ENCODE results near the gene STX5. TPM values are rescaled to one million over a fixed set of nuclear protein-coding genes. Genes with fewer than 3 reads are reported as not detected.

STX5 gene
- polyA plus RNA-seq, 2 of the 4 experiments (the other 2 are of a cell fraction) = 19.5 to 32.3 TPM

- TF ChIP-seq TFCP2L1 (CRISPR knock-in tag; IDR thresholded peaks at IDR 0.05) (no peak), CHD2 (IDR thresholded peaks at IDR 0.05; ENCODE audit: low read length, partially characterized antibody) (no peak), MYC (IDR thresholded peaks at IDR 0.05; ENCODE audit: borderline replicate concordance, low read length) (no peak), JUN (IDR thresholded peaks at IDR 0.05) (peak; percentile 16 to 81; a peak in 2 of 5 replicates), CBX2 (IDR thresholded peaks at IDR 0.05; ENCODE audit: borderline replicate concordance, low read depth) (no peak), PHF8 (IDR thresholded peaks at IDR 0.05; ENCODE audit: borderline replicate concordance, low read depth) (peak; percentile 65), USF2 (IDR thresholded peaks at IDR 0.05) (peak; percentile 81), FOXS1 (CRISPR knock-in tag; IDR thresholded peaks at IDR 0.05) (no peak), EHF (CRISPR knock-in tag; IDR thresholded peaks at IDR 0.05) (no peak), ZC3H11A (IDR thresholded peaks at IDR 0.05) (no peak), ATOH8 (CRISPR knock-in tag; IDR thresholded peaks at IDR 0.05; ENCODE audit: low read depth) (no peak), EHMT2 (IDR thresholded peaks at IDR 0.05; ENCODE audit: low read depth) (no peak), POLR2A (IDR thresholded peaks at IDR 0.05; ENCODE audit: low read length) (peak; percentile 37), RFX5 (IDR thresholded peaks at IDR 0.05) (no peak), ESRRA (IDR thresholded peaks at IDR 0.05; ENCODE audit: borderline replicate concordance, low read length) (no peak), HOXB5 (CRISPR knock-in tag; IDR thresholded peaks at IDR 0.05) (no peak), ZFP36 (IDR thresholded peaks at IDR 0.05; ENCODE audit: borderline replicate concordance, partially characterized antibody) (no peak)
- TF ChIP-seq, protein P1, sequence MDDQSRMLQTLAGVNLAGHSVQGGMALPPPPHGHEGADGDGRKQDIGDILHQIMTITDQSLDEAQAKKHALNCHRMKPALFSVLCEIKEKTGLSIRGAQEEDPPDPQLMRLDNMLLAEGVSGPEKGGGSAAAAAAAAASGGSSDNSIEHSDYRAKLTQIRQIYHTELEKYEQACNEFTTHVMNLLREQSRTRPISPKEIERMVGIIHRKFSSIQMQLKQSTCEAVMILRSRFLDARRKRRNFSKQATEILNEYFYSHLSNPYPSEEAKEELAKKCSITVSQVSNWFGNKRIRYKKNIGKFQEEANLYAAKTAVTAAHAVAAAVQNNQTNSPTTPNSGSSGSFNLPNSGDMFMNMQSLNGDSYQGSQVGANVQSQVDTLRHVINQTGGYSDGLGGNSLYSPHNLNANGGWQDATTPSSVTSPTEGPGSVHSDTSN (IDR thresholded peaks at IDR 0.05) = peak; percentile 99
These were observed at the start of gene STX5 (continued) for GRCh38 chr11:62831520-62832335.

- FAIRE-seq = no peak
- Histone ChIP-seq H3K4me3 (peak within 1 kb of the TSS; percentile 89), H3K9me3 (no peaks in the 10 kb centered on the region), H3K4me1 (peaks cover 47% of the 10 kb centered on the region), H3K4me2 (peak within 1 kb of the TSS; percentile 95), H3K27ac (peak within 1 kb of the TSS; percentile 97 to 100)
- CTCF ChIA-PET = interaction anchor here (0.6 to 6.1 kb wide), 10 partner anchors 8 to 802 kb away, joined by 3 to 42 read pairs (median 4); no protein-coding TSS in a partner anchor
- DNase-seq (ENCODE audit: low read depth in 1 of 2, low spot score in 1 of 2) = peak; percentile 86 to 88
- POLR2A ChIA-PET = interaction anchor here (0.5 to 3.2 kb wide), 17 partner anchors 9 to 791 kb away, joined by 3 to 48 read pairs (median 6); partner anchors contain the start of genes HNRNPUL2, POLR2G, STX5 and TEX54
- 3% methylated on average over 38 of the region's 69 CpGs for WGBS (ENCODE audit: missing lambda C conversion rate)
- ATAC-seq = peak; percentile 85 to 94
- TF ChIP-seq SMC3 (IDR thresholded peaks at IDR 0.05) (peak; percentile 12; the same call in 1 of the 3 replicates), TFCP2L1 (CRISPR knock-in tag; IDR thresholded peaks at IDR 0.05) (0 out of 2 replicates have a peak, but pooled peaks have one; percentile 13), GATA3 (IDR thresholded peaks at IDR 0.05; ENCODE audit: borderline replicate concordance) (no peak), CBX8 (IDR thresholded peaks at IDR 0.05) (no peak), NR3C1 (IDR thresholded peaks at IDR 0.05) (no peak), USF2 (IDR thresholded peaks at IDR 0.05) (no peak), KDM1A (IDR thresholded peaks at IDR 0.05; ENCODE audit: low read depth) (no peak), JUNB (IDR thresholded peaks at IDR 0.05) (no peak), ZNF302 (CRISPR knock-in tag; IDR thresholded peaks at IDR 0.05) (no peak), FOSB (CRISPR knock-in tag; IDR thresholded peaks at IDR 0.05) (no peak), ESRRA (IDR thresholded peaks at IDR 0.05; ENCODE audit: borderline replicate concordance, low read length) (no peak), POLR2AphosphoS2 (conservative IDR thresholded peaks at IDR 0.05; ENCODE audit: low read length) (no peak)
- TF ChIP-seq, protein P2, sequence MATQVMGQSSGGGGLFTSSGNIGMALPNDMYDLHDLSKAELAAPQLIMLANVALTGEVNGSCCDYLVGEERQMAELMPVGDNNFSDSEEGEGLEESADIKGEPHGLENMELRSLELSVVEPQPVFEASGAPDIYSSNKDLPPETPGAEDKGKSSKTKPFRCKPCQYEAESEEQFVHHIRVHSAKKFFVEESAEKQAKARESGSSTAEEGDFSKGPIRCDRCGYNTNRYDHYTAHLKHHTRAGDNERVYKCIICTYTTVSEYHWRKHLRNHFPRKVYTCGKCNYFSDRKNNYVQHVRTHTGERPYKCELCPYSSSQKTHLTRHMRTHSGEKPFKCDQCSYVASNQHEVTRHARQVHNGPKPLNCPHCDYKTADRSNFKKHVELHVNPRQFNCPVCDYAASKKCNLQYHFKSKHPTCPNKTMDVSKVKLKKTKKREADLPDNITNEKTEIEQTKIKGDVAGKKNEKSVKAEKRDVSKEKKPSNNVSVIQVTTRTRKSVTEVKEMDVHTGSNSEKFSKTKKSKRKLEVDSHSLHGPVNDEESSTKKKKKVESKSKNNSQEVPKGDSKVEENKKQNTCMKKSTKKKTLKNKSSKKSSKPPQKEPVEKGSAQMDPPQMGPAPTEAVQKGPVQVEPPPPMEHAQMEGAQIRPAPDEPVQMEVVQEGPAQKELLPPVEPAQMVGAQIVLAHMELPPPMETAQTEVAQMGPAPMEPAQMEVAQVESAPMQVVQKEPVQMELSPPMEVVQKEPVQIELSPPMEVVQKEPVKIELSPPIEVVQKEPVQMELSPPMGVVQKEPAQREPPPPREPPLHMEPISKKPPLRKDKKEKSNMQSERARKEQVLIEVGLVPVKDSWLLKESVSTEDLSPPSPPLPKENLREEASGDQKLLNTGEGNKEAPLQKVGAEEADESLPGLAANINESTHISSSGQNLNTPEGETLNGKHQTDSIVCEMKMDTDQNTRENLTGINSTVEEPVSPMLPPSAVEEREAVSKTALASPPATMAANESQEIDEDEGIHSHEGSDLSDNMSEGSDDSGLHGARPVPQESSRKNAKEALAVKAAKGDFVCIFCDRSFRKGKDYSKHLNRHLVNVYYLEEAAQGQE (IDR thresholded peaks at IDR 0.05) = no peak; the same call in none of the 2 replicates
- TF ChIP-seq, protein P3, sequence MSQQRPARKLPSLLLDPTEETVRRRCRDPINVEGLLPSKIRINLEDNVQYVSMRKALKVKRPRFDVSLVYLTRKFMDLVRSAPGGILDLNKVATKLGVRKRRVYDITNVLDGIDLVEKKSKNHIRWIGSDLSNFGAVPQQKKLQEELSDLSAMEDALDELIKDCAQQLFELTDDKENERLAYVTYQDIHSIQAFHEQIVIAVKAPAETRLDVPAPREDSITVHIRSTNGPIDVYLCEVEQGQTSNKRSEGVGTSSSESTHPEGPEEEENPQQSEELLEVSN (IDR thresholded peaks at IDR 0.05; ENCODE audit: borderline replicate concordance, low read depth) = peak; percentile 75
These were observed 49.1 kb upstream of the STX5 start, which contains the start of gene SLC3A2 for GRCh38 chr11:62880803-62881578. TSS of gene SLC3A2 (plus strand) at chr11:62880896. CDS start at chr11:62881024, 128 bp downstream.

All from A549 (cell line).